ENCODE data around the gene IL34. TPM values are rescaled to one million over a fixed set of nuclear protein-coding genes. Genes with fewer than 3 reads are reported as not detected.

Gene IL34
- total RNA-seq (1 to 10 TPM in 1 of 5 donors, under 1 TPM in 2, not detected in 2; 0.45 to 2.0 (median 0.87) TPM), polyA plus RNA-seq (1 to 10 TPM; 1.5 to 5.9 (median 2.1) TPM)
- long read RNA-seq, donor 1 = 0 reads
- long read RNA-seq, donor 2, partial matches to known transcripts = 0 of 1 reads
- long read RNA-seq, donor 2, other reads (novel, unspliced or antisense) = 0 of 1 reads
- long read RNA-seq, donor 3, partial matches to known transcripts = 0 of 1 reads
- long read RNA-seq, donor 3, other reads (novel, unspliced or antisense) = 0 of 1 reads
- long read RNA-seq, donor 4 = 0 reads
- long read RNA-seq, donor 5, partial matches to known transcripts = 0 of 1 reads
- long read RNA-seq, donor 5, other reads (novel, unspliced or antisense) = 0 of 1 reads
- long read RNA-seq, donor 6, partial matches to known transcripts = 0 of 2 reads
- long read RNA-seq, donor 6, other reads (novel, unspliced or antisense) = 0 of 2 reads
- long read RNA-seq, donor 7, partial matches to known transcripts = 0 of 1 reads
- long read RNA-seq, donor 7, other reads (novel, unspliced or antisense) = 0 of 1 reads
- long read RNA-seq, donor 8, partial matches to known transcripts = 0 of 1 reads
- long read RNA-seq, donor 8, other reads (novel, unspliced or antisense) = 0 of 1 reads
- long read RNA-seq, donor 9 = 0 reads
- long read RNA-seq, donor 10 = 0 reads

DNA sequence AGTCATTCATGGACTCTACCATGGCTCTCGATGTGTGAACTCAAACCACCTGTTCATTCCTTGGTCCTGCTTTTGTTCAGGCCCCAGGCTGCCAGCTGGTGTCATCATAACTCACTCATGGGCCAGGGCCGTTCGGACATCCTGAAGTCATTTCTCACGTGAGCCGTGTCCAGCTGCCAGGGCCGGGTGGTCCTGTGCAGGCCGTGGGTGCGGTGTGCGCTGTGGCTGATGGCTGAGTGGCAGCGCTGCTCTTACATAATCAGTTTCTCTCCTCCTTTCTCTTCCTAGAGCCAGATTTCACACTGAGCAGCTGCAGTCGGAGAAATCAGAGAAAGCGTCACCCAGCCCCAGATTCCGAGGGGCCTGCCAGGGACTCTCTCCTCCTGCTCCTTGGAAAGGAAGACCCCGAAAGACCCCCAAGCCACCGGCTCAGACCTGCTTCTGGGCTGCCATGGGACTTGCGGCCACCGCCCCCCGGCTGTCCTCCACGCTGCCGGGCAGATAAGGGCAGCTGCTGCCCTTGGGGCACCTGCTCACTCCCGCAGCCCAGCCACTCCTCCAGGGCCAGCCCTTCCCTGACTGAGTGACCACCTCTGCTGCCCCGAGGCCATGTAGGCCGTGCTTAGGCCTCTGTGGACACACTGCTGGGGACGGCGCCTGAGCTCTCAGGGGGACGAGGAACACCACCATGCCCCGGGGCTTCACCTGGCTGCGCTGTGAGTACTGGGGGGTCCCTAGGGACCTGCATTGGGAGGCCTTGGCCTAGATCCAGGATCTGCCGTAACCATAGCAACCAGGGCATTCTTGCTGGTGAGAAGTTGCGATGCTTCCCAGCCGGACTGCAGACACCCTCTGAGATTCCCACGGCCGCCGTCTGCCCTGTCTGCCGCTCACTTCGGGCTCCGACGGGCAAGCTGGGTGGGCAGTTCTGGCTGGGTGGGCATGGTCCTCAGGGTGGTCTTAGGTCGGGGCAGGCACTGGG lies at the start of gene IL34:
Gene IL34, plus strand, starts transcription at position 300 of the 982 bp plus-strand sequence. Its CDS starts 389 bp downstream, at position 689.
- TF ChIP-seq, protein P1, sequence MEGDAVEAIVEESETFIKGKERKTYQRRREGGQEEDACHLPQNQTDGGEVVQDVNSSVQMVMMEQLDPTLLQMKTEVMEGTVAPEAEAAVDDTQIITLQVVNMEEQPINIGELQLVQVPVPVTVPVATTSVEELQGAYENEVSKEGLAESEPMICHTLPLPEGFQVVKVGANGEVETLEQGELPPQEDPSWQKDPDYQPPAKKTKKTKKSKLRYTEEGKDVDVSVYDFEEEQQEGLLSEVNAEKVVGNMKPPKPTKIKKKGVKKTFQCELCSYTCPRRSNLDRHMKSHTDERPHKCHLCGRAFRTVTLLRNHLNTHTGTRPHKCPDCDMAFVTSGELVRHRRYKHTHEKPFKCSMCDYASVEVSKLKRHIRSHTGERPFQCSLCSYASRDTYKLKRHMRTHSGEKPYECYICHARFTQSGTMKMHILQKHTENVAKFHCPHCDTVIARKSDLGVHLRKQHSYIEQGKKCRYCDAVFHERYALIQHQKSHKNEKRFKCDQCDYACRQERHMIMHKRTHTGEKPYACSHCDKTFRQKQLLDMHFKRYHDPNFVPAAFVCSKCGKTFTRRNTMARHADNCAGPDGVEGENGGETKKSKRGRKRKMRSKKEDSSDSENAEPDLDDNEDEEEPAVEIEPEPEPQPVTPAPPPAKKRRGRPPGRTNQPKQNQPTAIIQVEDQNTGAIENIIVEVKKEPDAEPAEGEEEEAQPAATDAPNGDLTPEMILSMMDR (IDR thresholded peaks at IDR 0.05) = no peak
- no peak for TF ChIP-seq EP300 (IDR thresholded peaks at IDR 0.05)
- TF ChIP-seq POLR2AphosphoS5 (IDR thresholded peaks at IDR 0.05) = no peak
- no peak for TF ChIP-seq POLR2A (IDR thresholded peaks at IDR 0.05)
- peak in 1 of 2 donors; percentile 37 for DNase-seq
- H3K4me1 ChIP-seq = no peaks in the 10 kb centered on the region
- no peaks in the 10 kb centered on the region for H3K27me3 ChIP-seq
- H3K9me3 ChIP-seq = no peaks in the 10 kb centered on the region
- intact Hi-C loops (cut with DNase I; ENCODE audit: low total_unique reads) = no loop called here
- H3K27ac ChIP-seq = peak within 1 kb of the TSS in 1 of 5 donors; percentile 27
- no peak within 1 kb of the TSS for H3K4me3 ChIP-seq
- 77 to 81% (median 80%) methylated on average over 22 to 39 of the region's 39 CpGs for WGBS, 5 donors
- H3K36me3 ChIP-seq = no peaks in the 10 kb centered on the region

DNA sequence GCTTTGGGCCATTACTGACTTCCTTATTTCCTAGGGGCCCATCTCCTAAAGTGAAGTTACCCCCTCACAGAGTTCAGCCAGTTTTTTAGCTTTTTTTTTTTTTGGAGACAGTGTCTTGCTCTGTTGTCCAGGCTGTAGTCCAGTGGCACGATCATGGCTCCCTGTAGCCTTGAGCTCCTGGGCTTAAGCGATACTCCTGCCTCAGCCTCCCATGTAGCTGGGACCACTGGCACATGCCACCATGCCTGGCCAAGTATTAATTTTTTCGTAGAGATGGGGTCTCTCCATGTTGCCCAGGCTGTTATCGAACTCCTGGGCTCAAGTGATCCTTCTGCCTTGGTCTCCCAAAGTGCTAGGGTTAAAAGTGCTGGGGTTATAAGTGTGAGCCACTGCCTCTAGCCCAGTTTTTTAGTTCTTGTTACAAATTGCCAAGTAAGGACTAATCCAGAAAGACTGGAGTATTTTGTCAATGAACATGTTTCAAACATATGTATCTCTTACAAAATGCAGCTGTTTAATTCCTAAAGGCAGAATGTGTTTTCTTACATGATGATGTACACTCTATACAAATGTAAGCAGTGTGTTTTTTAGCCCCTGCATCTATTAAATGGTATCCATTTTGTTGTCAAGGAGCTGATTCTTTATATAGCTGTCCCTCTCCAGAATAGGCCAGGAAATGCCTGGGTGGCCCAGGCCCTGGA lies 49.1 kb upstream of the IL34 start:
- TF ChIP-seq, protein P1 (IDR thresholded peaks at IDR 0.05) = no peak
- no peak for TF ChIP-seq EP300 (IDR thresholded peaks at IDR 0.05)
- TF ChIP-seq POLR2A (IDR thresholded peaks at IDR 0.05) = no peak
- intact Hi-C loops (cut with DNase I; ENCODE audit: low total_unique reads) = no loop called here
- DNase-seq = no peak
- H3K4me3 ChIP-seq = no peak overlapping the region
- no peak overlapping the region for H3K27ac ChIP-seq
- H3K27me3 ChIP-seq = no peaks in the 10 kb centered on the region
- H3K9me3 ChIP-seq = no peaks in the 10 kb centered on the region
- H3K36me3 ChIP-seq = no peaks in the 10 kb centered on the region
- peaks cover 0 to under 1% (median 0%) of the 10 kb centered on the region in 4 donors for H3K4me1 ChIP-seq
- WGBS, 5 donors = 82 to 93% (median 86%) methylated on average over 4 of the region's 4 CpGs

DNA sequence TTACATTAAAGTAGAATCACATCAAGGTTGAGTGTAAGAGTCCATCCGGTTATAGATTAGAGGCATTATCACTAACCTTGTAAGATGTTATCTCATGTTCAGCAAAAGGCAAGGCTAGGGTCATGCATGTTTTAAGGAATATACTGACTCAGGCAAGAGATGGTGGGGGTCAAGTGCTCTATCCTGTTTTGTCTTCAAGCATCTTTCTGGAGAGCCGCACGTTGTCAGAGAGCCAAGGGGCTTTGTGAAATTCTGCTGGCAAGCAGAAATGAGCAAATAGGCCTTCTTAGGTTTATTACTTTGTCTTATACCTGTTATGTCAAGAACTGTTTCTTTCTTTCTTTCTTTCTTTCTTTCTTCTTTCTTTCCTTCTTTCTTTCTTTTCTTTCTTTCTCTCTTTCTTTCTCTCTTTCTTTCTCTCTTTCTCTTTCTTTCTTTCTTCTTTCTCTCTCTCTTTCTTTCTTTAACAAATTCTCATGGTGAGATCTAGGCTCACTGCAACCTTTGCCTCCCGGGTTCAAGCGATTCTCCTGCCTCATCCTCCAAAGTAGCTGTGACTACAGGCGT lies 47.3 kb upstream of the IL34 start:
- no peaks in the 10 kb centered on the region for H3K27me3 ChIP-seq
- no peaks in the 10 kb centered on the region for H3K9me3 ChIP-seq
- DNase-seq = no peak
- 69 to 80% (median 76%) methylated on average over 6 of the region's 6 CpGs for WGBS, 5 donors
- H3K27ac ChIP-seq = no peak overlapping the region
- no peaks in the 10 kb centered on the region for H3K36me3 ChIP-seq
- H3K4me3 ChIP-seq = no peak overlapping the region
- intact Hi-C loops (cut with DNase I; ENCODE audit: low total_unique reads) = no loop called here
- TF ChIP-seq, protein P1 (IDR thresholded peaks at IDR 0.05) = no peak
- H3K4me1 ChIP-seq = no peaks in the 10 kb centered on the region
